HepG2 (cell line): ENCODE results near the gene GATC. TPM values are rescaled to one million over a fixed set of nuclear protein-coding genes. Genes with fewer than 3 reads are reported as not detected.
A peak's percentile ranks its signal among the peaks of the same experiment; 100 is the strongest.

Source experiments
- GFI1 ChIP-seq: sonication (generic); formaldehyde crosslinking; IDR thresholded peaks from 2 replicates; pipeline ENCODE4 v1.5.0; 2020; ENCODE audit warnings: missing genetic modification reagents, mild to moderate bottlenecking, borderline replicate concordance
- HOXA7 ChIP-seq: sonication (generic); formaldehyde crosslinking; IDR thresholded peaks from 2 replicates; pipeline ENCODE4 v1.8.1; 2022; ENCODE audit warnings: mild to moderate bottlenecking, missing genetic modification reagents, moderate library complexity
- NCOA2 ChIP-seq: sonication (generic); formaldehyde crosslinking; IDR thresholded peaks from 2 replicates; pipeline ENCODE4 v1.8.0; 2022; ENCODE audit warnings: inconsistent platforms
- PAF1 ChIP-seq: IDR thresholded peaks from 2 replicates; pipeline ENCODE4 v1.6.1; 2016; ENCODE audit warnings: missing genetic modification reagents, missing compliant biosample characterization
- SALL2 ChIP-seq: sonication (generic); formaldehyde crosslinking; IDR thresholded peaks from 2 replicates; pipeline ENCODE4 v1.8.1; 2023; ENCODE audit warnings: mild to moderate bottlenecking, missing genetic modification reagents, inconsistent platforms
- SMARCE1 ChIP-seq: fragments of 450-650 bp; IDR thresholded peaks from 2 replicates; pipeline ENCODE4 v1.6.1; 2017; ENCODE audit warnings: borderline replicate concordance
- XBP1 ChIP-seq: sonication (generic); formaldehyde crosslinking; IDR thresholded peaks from 2 replicates; pipeline ENCODE4 v1.5.0; 2020; ENCODE audit warnings: missing genetic modification reagents
- ZBTB34 ChIP-seq: sonication (generic); formaldehyde crosslinking; IDR thresholded peaks from 2 replicates; pipeline ENCODE4 v1.8.0; 2022; ENCODE audit warnings: mild to moderate bottlenecking, missing genetic modification reagents
- ZBTB4 ChIP-seq: sonication (generic); formaldehyde crosslinking; IDR thresholded peaks from 2 replicates; pipeline ENCODE4 v1.4.0; 2020; ENCODE audit warnings: missing genetic modification reagents, mild to moderate bottlenecking, borderline replicate concordance
- ZBTB44 ChIP-seq: sonication (generic); formaldehyde crosslinking; IDR thresholded peaks from 2 replicates; pipeline ENCODE4 v1.4.0; 2020; ENCODE audit warnings: missing genetic modification reagents
- ZNF3 ChIP-seq: IDR thresholded peaks from 2 replicates; pipeline ENCODE4 v1.7.0; 2017; ENCODE audit warnings: inconsistent platforms
- ZNF512 ChIP-seq: sonication (generic); formaldehyde crosslinking; IDR thresholded peaks from 2 replicates; pipeline ENCODE4 v1.4.0; 2020; ENCODE audit warnings: mild to moderate bottlenecking, missing genetic modification reagents
- ZNF557 ChIP-seq: sonication (generic); formaldehyde crosslinking; IDR thresholded peaks from 2 replicates; pipeline ENCODE4 v1.4.0; 2020; ENCODE audit warnings: missing genetic modification reagents
- ZNF691 ChIP-seq: sonication (generic); formaldehyde crosslinking; IDR thresholded peaks from 2 replicates; pipeline ENCODE4 v1.4.0; 2020; ENCODE audit warnings: missing genetic modification reagents, low read depth, mild to moderate bottlenecking, borderline replicate concordance
- ZNF713 ChIP-seq: sonication (generic); formaldehyde crosslinking; IDR thresholded peaks from 2 replicates; pipeline ENCODE4 v1.4.0; 2020; ENCODE audit warnings: mild to moderate bottlenecking, missing genetic modification reagents
- polyA plus RNA-seq, 8 experiments: library from polyadenylated mRNA; depleted of rRNA in 3 of 8; stranded (reverse) in 7 of 8; unstranded in 1 of 8; fragments of >200 nt; fragmentation: Illumina TruSeq in 4 of 8; extraction: Trizol in 4 of 8; gene quantifications; 2 replicates each; pipeline versions ENCODE4 v1.2.1 to v1.2.3, GENCODE V29; 2011 to 2016; ENCODE audit warnings: low read depth in 4 of 8, missing spikeins in 1 of 8, mixed read lengths in 1 of 8; ENCODE audit not compliant: insufficient read depth in 1 of 8
- total RNA-seq, 5 experiments: library from RNA; depleted of rRNA; stranded (reverse); fragments of >200 nt; fragmentation: Illumina TruSeq; extraction: Trizol; gene quantifications; 2 replicates each; pipeline ENCODE4 v1.2.3, GENCODE V29; 2016; ENCODE audit warnings: low read depth in 1 of 5

GATC gene
- total and polyA plus RNA-seq, 2 of the 13 experiments (the other 11 are each of a cell fraction or from before 2014, with no cell fraction given) = 17.7 to 29.7 TPM

- TF ChIP-seq ZBTB34 (peak; percentile 68), ZNF3 (no peak), ZNF557 (CRISPR knock-in tag) (0 out of 2 replicates have a peak, but pooled peaks have one; percentile 12), SMARCE1 (no peak), ZNF691 (CRISPR knock-in tag) (peak; percentile 97; the same call in 1 of the 2 replicates), XBP1 (CRISPR knock-in tag) (no peak), ZBTB4 (CRISPR knock-in tag) (peak; percentile 93; the same call in 1 of the 2 replicates), PAF1 (CRISPR knock-in tag) (no peak), ZNF713 (CRISPR knock-in tag) (no peak), GFI1 (no peak), ZBTB44 (CRISPR knock-in tag) (peak; percentile 44; the same call in 1 of the 2 replicates), ZNF512 (peak; percentile 53), HOXA7 (CRISPR knock-in tag) (no peak), SALL2 (CRISPR knock-in tag) (peak; percentile 98), NCOA2 (CRISPR knock-in tag) (no peak)
These were observed at the start of gene GATC, which contains the start of gene TRIAP1 (continued) for GRCh38 chr12:120445911-120446843.
